Measurements from ENCODE around the gene GRIA1.

Gene GRIA1

GRCh38 chr5:153624451-153624765 is 133.9 kb downstream of the GRIA1 start:
- no peak overlapping the region for H3K4me3 ChIP-seq (ENCODE audit: low read depth, low read length)
- TF ChIP-seq CTCF (IDR thresholded peaks at IDR 0.05; ENCODE audit: borderline replicate concordance, insufficient read depth, low read depth, low read length), result no peak

DNA sequence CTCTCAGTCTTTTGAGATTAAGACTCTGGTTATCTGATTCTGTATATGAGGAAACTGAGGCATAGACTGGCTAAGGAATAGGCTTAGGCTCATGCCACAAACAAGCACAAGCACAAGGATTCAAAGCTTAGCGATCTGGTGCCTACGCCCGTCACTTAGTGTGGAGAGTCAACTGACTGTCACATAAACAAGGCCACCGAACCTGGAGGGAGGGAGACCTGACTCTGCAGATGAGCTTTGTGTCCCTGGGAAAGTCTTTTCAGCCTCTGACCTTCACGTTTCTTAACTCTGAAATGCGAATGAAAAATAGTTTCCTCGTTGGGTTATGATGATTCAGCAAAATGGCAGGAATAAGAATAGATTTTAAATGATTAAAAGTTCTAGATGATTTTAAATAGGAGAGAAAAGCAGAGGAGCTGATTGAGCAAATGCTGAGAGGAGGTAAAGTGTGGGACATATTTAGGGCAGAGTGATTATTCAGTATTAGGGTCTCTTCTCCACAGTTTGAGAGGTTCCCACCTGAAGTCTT is 135.4 kb downstream of the GRIA1 start:
- no peak for TF ChIP-seq CTCF (IDR thresholded peaks at IDR 0.05; ENCODE audit: borderline replicate concordance, insufficient read depth, low read depth, low read length)
- H3K4me3 ChIP-seq (ENCODE audit: low read depth, low read length), result no peak overlapping the region

- TF ChIP-seq CTCF (IDR thresholded peaks at IDR 0.05; ENCODE audit: borderline replicate concordance, insufficient read depth, low read depth, low read length), result no peak
- no peak overlapping the region for H3K4me3 ChIP-seq (ENCODE audit: low read depth, low read length)
Observed at GRCh38 chr5:153626836-153627235, 136.4 kb downstream of the GRIA1 start.

- H3K4me3 ChIP-seq (ENCODE audit: low read depth, low read length), result no peak overlapping the region
- TF ChIP-seq CTCF (IDR thresholded peaks at IDR 0.05; ENCODE audit: borderline replicate concordance, insufficient read depth, low read depth, low read length), result no peak
Observed at GRCh38 chr5:153629027-153629895, 138.8 kb downstream of the GRIA1 start.

DNA sequence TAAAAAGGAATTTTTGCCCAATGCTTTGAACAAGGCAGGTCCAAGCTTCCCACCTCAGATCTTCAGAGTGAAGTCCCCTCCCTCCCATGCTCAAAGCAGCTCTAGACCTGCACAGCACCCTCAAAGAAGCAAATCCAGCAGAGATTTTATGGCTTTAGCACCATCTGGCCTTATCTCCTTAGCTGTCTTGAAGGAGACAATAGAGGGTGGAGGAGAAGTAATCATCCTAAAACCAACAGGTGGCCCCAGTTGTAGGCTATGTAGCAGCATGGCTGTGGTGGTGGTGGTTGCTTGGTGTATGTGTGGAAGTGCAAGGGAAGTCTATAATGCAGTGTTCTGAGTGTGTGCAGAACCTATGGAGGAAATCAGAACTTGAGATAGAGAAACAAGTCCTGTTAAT is 140.1 kb downstream of the GRIA1 start:
- TF ChIP-seq CTCF (IDR thresholded peaks at IDR 0.05; ENCODE audit: borderline replicate concordance, insufficient read depth, low read depth, low read length), result no peak
- no peak overlapping the region for H3K4me3 ChIP-seq (ENCODE audit: low read depth, low read length)

DNA sequence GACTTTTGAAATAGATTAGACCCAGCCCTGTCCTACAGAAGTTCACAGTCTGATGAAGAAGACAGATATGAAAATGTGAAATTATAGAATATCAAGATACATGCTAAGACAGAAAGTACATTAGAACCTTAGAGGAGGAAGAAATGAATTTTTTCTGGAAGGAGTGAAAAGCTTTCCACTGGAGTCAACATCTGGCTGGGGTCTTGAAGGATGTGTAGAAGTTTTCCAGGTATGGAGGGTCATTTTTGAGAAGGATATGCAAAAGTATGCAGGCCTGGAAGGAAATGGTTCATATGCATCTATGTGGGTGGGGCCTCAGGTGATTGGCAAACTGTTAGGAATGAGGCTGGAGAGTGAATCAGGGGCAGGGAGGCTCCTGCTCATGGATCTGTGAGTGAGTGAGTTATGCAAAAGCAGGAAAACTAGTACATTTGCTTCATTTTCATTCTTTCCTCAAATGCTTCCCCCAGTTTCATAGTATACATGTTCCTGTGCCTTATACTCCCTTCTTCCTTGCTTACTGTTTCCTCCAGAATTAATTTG is 142.3 kb downstream of the GRIA1 start:
- no peak for TF ChIP-seq CTCF (IDR thresholded peaks at IDR 0.05; ENCODE audit: borderline replicate concordance, insufficient read depth, low read depth, low read length)
- no peak overlapping the region for H3K4me3 ChIP-seq (ENCODE audit: low read depth, low read length)
